GM12872 (cell line): Measurements from ENCODE around the gene LCTL.

Source experiments
- CTCF ChIP-seq: IDR thresholded peaks from 3 replicates; pipeline ENCODE4 v1.5.1; 2011; ENCODE audit warnings: low read depth, mild to moderate bottlenecking, low read length, moderate library complexity; ENCODE audit not compliant: insufficient read depth

The LCTL gene

DNA sequence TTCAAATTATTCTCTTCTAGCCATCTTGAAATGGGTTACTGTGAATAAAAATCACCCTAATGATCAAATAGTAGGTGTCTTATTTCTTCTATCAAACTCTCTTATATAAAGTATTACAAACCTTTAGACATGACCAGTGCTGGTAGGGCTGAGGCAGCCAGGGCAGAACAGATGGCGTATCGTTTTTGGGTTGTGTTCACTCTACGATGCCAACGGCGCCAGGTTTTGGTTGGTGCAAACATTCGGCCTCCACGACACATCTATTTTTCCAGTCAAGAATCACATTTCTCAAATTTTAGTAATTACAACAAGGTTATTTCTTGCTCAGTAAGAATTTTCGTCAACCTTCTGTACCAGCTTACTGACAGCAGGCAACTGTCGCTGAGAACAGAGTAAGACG lies 63.3 kb downstream of the LCTL start:
- TF ChIP-seq CTCF, result no peak

DNA sequence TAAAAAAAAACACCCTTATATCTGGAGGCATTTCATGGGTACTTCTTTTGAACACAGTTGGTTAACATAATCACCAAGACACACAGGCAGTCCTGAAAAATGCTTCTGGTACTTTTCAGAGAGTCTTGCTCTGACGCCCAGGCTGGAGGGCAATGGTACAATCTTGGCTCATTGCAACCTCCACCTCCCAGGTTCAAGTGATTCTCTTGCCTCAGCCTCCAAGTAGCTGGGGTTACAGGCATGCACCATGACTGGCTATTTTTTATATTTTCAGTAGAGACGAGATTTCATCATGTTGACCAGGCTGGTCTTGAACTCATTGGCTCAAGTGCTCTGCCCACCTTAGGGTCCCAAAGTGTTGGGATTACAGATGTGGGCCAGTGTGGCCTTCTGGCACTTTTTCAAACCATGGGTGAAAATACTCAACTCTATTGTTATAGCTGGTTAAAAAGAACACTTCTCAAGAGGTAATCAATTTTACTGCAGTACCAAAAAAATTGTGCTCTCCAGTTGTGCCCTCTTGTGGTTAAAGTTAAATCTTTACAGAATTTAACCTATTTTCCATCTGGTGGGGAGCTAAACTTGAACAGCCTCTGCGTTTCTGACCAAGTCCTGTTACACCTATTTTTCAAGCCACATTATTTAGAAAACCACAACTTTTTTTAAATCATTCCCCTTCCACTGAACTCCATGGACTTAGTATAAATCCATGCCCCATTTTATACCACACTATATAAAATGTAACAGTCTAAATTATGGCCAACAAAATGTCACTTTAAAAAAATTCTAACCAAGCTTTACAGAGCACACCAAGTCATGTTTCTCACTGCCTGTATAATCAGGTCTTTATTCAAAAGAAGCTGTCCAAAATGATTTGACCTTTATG lies 67.1 kb downstream of the LCTL start:
- peak; percentile 36; the same call in 2 of the 3 replicates for TF ChIP-seq CTCF
